GM21786 (cell line): Measurements from ENCODE around the gene DOCK8.

Experiments used
- ATAC-seq: cut with Tn5 transposase; IDR thresholded peaks from one replicate; pipeline ENCODE4 v1.9.1; 2021; ENCODE audit not compliant: unreplicated experiment

DOCK8 gene

DNA sequence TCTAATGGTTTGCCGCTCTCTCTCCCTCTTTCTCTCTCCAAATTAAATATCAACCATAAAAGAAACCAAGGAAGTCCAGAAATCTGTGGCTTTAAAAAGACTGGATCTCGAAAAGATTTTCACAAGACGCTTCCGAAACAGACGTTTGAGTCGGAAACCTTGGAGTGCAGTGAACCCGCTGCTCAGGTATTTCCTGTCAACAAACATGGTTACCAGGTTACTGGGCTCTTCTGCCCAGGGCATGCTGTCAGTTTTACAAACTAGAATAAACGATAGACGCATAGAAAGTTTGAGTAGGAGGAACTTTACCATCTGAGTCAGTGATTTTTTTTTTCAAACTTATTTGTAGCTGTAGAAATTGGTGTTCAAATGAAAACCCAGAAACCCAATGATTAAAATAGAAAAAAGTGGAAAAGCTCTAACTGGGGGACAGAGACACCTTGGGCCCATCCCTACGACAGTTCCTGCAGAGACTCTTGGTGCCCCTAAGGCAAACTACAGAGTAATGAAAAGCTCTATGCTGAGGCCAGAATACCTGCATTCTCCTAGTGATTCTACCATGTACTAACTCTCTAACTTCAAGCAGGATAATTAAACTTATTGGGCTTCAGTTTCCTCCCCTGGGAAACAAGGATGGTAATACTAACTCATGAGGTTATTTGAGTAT is 90.0 kb downstream of the DOCK8 start:
- ATAC-seq, result no peak

DNA sequence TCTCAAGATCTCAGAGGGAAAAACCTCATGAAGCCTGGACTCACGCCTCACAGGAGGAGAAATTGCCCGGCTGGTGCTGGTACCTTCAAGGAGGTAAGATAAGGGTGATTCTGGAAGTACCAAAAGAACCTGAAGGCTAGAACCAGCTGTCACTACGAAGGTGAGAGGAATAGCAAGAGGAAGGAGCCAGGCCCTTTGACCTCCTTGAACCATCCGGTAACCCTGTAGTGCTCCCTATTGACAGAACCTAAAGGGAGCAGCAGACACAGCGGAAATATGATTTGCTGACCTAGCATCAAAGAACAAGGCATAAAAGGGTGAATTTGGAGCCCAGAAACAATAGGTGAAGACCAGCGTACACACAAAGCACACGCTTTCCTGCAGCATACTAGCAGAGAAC is 92.2 kb downstream of the DOCK8 start:
- no peak for ATAC-seq

DNA sequence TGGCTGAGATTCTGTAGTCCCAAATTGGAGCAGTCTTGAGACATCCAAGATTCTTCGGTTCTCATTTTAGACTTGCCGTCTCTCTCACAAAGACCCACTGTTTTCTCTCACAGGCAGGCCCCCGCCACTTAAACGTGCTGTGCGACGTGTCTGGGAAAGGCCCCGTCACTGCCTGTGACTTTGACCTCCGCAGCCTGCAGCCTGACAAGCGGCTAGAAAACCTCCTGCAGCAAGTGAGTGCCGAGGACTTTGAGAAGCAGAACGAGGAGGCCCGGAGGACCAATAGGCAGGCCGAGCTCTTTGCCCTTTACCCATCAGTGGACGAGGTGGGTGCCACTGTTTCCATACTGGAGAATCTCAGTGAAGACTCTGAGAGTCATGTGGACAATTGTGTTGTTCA is 97.2 kb downstream of the DOCK8 start:
- no peak for ATAC-seq

DNA sequence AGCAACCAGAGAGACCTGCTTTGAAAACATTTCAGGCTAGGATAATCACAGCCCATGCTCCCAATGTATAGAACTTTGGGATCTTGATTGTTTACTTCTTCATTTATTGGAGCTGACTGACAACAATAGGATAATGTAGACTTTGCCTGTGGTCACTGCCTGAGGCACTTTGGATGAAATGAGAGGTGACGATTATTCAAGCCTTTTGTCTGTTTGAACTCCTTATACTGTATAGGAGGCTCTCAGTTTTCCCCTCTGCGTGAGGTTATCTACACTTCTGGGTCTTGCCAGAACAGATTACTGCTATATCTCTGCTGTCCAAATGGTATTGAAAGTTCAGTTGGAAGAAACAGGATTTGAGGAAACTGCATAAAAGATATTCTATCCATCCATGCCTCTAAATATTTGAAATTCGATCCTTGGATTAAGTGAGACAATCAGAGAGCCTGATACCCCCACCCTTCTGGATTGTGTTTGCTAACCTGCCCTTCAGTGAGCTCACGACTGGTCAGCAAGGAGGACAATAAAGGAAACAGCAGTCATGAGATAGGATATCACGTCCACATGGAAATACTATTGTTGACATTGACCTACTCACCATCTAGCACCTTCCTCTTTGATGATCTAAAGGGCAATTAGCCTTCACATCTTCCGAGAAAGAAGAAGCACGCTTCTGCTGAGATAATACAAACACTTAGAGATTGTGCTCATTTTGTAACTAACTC is 98.1 kb downstream of the DOCK8 start:
- ATAC-seq, result no peak

DNA sequence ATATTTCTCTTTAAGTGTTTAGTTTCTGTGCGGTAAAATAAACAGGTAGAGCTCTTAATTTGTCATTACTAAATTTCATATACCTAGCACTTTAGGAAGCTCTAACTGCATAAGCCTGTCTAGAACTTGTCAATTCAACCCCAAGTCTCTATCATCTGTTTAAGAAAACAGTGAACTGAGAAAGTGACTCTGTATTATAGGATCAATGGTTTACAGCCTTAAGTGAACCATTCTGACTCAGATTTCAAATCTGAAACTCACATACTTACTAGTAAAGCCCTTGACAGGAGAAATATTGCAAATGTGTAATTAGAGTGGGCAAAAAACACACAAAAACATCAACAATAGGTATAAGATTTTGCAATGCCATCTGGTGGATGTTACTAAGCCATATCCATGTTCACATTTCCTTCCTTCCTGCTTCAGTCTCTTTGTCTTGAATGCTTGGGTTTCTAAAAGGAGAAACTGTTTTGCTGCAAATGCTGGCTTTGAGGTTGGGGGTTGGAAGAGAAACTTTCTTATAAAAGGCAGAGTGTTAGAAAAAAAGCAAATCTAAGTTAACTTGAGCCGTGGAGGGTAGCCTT is 101.8 kb downstream of the DOCK8 start:
- no peak for ATAC-seq

DNA sequence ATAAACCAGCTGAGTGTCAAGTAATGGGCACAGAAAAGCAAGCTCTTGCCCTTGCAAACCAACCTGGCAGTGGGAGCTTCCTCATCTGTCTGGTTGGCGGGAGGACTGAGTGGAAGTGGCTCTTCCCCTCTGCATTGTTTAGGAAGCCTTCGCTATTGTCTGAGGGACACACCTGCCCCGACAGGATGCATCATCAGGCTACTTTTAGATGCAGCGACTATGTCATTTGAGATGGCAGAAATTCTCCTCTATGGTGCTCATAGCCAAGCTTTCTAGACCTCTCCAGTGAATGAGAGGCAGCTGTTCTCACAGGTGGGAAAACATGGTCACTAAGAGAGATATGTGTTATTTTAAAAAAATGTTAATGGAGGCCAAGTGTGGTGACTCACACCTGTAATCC is 104.0 kb downstream of the DOCK8 start:
- no peak for ATAC-seq

DNA sequence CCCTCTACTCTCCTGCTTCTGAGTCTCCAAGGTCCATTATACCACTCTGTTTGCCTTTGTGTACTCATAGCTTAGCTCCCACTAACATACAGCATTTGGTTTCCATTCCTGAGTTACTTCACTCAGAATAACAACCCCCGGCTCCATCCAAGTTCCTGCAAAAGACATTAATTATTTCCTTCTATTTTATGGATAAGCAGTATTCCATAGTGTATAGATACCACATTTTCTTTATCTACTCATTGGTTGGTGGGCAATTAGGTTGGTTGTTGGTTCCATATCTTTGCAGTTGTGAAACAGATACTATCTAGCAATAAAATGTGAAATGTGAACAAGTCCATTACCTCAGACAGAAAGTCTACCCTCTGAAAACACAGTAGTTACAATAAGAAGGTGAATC is 110.3 kb downstream of the DOCK8 start:
- ATAC-seq, result no peak

DNA sequence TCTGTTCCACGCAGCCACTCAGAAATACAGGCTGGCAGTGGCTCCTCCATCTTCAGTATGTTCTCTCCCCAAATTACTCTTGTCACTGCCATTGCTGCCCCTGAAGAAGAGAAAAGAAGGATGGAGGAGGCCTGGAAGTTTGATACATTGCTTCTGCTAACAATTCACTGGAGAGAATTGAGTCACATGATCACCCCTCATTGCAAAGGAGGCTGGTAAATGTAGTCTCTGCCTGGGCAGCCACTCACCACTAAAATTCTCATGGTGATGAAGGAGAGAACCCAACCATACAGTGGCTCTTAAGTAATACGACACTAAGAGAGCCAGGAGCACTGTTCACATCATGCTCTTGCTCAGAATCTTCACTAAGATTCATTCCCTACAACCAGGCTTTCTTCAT is 112.0 kb downstream of the DOCK8 start:
- ATAC-seq, result no peak

DNA sequence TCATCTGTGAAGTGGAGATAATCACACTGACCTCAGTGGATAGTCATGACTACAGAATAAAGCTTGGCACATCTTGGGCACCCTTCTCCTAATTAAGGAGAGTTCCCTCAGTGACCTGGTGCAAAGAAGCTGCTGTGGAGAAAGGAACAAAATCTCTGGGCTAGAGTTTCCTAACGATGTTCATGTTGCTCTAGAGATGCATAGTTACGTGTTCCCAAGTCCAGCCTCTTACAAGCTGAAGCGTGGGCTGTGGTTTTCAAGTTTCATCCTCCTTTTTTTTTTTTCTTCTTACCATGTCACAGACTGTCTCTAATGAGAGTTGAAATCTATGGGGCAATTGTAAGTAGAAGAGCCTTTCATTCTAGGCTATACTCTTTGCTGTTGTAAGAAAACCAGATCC is 113.8 kb downstream of the DOCK8 start:
- ATAC-seq, result no peak

DNA sequence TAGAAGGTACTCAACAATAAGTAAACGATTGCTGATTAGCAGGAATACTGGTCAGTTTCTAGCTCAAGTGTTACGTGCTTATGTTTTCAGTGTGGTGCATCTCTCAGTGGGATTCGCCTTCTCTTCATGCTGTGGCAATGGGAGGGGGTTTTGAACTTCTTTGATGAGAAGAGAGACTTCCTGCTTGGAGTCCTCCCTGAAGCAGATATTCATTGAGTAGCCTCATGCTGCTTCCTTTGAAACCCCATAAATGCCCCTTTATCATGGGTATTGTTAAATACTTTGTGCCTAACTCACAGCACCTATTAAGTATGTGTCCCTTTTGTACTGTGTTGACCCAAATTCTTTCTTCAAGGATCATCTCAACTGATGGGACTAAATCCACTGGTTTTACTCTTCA is 116.5 kb downstream of the DOCK8 start:
- no peak for ATAC-seq

DNA sequence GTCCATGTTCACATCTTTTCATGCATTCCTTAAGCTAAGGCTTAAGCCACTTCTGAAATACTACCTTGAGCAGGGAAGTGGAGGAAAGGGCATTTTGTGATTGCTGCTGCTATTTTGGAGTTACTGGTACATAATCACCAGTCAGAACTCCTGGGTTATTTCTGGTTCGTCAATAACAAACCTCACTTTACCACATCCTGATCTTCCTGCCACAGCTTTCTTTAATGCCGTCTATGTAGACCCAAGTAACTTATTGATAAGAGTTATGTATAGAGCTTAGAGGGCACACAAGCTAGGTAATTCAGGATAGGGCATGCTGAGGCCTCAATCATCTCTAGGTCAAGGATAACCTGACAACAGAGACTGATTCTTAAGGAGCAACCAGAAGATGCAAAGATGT is 120.7 kb downstream of the DOCK8 start:
- ATAC-seq, result no peak

DNA sequence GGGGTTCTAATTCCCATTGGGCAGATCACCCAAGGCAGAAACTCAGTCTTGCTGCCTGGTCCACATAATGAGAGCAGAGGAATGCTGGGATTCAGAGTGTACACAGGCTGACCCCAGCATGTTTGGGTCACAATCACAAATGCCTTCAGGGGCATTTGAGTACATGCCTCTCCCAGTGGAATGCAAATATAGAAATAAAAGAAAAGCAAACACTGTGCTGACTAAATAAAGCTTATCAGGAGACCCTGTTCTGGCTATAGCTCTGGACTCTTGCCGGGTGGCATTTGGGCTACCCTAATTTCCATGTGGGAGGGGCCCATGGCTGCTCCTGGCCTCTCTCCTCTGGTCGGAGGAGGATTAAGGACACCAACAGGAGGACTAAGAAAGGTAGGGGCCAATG is 121.4 kb downstream of the DOCK8 start:
- ATAC-seq, result no peak

DNA sequence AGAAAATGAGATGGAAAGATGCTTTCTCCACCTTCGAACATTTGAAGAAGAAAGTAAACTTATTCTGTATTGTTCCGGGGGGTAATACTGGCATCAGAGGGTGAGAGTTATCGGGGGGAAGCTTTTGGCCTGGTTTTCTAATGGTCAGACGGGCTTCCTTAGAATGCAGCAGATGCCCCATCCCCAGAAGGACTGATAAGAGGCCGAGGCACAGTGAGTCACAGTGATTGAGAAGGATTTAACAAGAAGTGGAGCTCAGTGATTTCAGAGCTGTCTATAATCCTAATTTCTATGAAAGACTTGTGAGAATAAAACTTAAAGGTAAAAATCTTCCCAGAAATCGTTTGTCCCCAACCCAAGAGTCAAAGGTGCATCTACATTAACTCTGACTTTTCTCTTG is 123.9 kb downstream of the DOCK8 start:
- no peak for ATAC-seq

DNA sequence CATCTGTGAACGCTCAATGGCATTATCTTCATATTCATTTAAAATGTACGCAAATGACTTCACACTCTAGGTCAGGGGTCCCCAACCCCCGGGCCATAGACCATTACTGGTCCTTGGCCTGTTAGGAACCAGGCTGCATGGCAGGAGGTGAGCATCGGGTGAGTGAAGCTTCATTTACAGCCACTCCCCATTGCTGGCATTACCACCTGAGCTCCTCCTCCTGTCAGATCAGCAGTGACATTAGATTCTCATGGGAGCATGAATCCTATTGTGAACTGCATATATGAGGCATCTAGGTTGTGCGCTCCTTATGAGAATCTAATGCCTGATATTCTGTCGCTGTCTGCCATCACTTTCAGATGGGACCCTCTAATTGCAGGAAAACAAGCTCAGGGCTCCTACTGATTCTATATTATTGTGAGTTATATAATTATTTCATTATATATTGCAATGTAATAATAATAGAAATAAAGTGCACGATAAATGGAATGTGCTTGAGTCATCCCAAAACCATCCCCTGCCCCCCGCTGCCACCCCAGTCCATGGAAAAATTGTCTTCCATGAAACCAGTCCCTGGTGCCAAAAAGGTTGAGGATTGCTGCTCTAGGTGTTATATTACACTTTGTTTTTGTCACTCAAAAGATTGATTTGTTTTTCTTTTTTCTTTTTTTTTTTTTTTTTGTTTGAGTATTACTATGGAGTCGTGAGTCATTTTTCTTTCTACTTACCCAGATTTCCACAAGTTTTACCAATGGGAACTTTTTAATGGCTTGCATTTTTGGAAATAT is 127.2 kb downstream of the DOCK8 start:
- no peak for ATAC-seq

DNA sequence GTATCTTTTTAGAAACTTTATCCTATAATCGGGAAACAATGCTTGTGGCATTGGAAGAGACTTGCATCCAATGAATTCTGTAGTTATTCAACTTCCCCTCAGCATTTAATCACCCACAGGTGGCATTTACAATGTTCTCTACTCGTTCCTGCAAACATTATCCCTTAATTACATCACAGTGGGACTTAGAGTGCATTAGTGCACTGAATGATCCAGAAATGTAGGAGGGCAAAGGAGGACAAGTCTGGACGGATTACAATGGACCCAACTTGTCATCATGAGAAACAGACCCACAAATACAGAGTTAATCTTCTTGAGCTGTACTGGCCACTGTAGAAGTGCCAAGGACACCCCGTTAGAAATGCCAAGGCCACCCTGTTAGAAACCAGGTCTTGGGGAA is 129.1 kb downstream of the DOCK8 start:
- ATAC-seq, result no peak

DNA sequence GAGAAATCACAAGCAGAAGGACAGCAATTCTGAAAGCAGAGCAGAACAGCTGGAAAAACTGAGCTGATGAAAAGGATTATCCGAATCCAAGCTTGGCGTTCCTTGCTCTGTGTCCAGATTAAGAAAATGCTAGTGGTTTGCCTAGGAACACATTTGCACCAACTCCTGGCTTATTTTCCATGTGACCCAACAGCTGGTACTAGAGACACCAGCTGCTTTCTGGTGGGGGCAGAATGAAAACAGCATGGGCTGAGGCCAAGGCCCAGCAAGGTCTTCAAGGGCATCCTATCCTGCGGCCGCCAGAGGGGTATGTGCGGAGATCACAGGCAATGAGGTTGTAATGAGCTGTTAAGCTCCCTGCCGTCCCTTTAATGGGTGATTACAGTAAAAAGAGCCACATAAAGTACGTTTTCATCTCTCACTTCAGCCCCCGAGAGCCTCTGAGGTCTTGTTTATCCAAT is 131.5 kb downstream of the DOCK8 start:
- ATAC-seq, result no peak

DNA sequence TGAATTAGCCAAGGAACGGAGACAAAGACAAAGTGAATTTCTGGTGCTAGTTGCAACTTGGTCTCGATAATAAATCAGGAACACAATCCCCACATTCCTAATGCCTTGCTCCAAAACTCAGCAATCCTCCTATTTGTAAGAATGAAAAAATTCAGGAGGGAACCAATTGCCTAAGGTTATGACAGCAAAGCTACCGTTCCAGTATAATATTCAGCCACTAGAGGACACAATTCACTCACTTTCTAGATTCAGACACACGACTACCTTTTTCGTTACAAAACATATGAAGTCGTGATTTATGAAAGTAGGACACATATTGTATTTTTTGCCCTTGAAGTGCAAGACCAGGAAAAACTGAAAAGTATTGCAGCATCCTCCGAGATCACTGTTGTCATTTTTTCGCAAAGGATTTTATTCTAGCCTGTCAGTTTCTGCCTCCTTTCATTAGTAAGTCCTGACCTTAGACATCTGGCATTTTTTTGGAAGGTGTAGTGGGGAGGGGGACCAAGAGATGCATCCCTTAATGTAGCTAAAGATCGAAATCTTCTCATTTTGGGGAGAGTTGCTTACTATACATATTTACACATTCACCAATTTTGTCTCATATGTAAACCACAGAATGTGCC is 133.1 kb downstream of the DOCK8 start:
- no peak for ATAC-seq

DNA sequence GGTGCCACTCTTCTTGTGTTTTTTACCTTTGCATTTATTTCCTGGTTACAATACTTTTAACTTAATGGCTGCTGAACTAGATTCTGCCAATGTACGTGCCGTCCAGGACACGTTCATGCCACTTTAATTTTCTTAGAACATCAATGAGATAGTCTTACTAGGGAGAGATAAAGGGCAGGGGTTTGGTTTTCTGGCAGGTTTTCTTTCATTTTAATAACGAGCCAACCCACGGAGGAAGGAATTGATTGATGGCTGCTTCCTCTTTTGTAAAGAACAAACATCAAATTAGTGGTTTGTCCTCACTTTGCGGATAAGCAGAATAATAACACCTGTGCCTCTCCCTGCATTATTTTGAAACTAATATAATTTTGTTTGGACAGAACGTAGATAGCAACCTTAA is 135.7 kb downstream of the DOCK8 start:
- ATAC-seq, result no peak

DNA sequence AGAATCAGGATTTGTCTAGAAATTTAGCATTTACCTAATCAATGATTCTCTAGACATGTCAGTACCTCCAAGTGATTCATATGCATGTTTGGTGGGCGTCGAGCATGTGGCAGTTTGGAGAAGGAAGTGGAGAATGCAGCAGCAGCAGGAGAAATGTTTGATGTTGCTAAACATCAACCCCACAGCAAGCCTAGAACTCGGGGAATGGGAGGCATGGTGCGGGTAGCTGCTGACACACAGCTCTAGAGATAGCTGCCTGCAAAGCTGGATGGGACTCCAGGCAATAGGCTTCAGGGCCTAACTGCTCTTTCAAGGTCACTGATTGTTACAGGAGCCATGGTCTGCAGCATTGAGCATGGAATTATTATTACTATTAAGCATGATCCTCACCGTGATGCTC is 137.3 kb downstream of the DOCK8 start:
- ATAC-seq, result no peak

DNA sequence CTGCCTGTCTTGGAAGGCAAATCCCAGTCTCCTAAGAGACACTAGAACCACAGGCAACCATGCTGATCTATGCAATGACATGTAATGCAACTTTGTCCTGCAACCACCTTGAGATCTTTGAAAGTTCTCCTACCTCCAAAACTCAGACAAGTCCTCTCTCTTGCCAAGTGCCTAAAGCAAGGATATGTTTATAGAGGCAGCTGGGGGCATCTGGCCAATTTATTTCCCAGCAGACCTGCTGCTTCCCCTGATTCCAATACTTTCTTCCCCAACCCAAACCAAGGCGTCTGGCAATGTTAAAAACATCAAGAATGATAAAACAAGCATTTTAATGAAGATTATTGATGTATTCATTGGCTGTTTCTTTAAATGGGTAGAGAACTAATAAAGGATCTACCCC is 138.4 kb downstream of the DOCK8 start:
- no peak for ATAC-seq

DNA sequence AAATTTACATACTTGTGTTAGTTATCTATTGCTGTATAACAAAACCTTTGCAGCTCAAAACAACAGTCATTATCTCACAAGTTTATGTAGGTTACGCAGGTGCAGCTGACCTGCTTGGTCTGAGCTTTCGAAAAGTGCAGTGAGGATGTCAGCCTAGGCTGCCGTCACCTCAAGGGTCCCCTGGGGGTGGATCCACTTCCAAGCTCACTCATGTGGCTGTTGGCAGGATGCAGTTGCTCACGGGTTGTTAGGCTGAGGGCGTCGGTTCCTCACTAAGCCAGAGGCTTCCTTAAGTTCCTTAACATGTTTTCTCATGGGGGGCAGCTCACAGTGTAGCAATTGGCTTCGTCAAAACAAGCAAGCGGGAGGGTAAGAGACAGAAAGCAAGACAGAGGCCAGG is 139.8 kb downstream of the DOCK8 start:
- no peak for ATAC-seq
